Stimulated activated CD8-positive, alpha-beta memory T cell treated with anti-CD3 and anti-CD28 coated beads, Interleukin-15, amount 100 ng/mL, for 1 hour (primary cell): ENCODE measurements around the gene ZNF346.

Source experiments
- DNase-seq: peaks from one replicate; pipeline ENCODE4 v3.0.0-alpha.2; 2020; ENCODE audit warnings: low read depth

The ZNF346 gene

GRCh38 chr5:177095088-177095669, 72.7 kb downstream of the ZNF346 start:
- DNase-seq: no peak

GRCh38 chr5:177096162-177097015, 73.9 kb downstream of the ZNF346 start:
- DNase-seq: no peak

- no peak for DNase-seq
Measured at GRCh38 chr5:177097016-177097985, 74.8 kb downstream of the ZNF346 start.

GRCh38 chr5:177098120-177098469, 75.6 kb downstream of the ZNF346 start:
- DNase-seq: no peak

- DNase-seq: no peak
Measured at GRCh38 chr5:177098470-177099141, 76.1 kb downstream of the ZNF346 start.

- no peak for DNase-seq
Measured at GRCh38 chr5:177099422-177100093, 77.1 kb downstream of the ZNF346 start.

GRCh38 chr5:177100714-177101121, 78.2 kb downstream of the ZNF346 start:
- no peak for DNase-seq

- DNase-seq: no peak
Measured at GRCh38 chr5:177103523-177104253, 81.2 kb downstream of the ZNF346 start.

GRCh38 chr5:177105691-177106476, 83.4 kb downstream of the ZNF346 start:
- no peak for DNase-seq

GRCh38 chr5:177107159-177107558, 84.7 kb downstream of the ZNF346 start:
- no peak for DNase-seq

GRCh38 chr5:177109810-177110209, 87.3 kb downstream of the ZNF346 start:
- no peak for DNase-seq

GRCh38 chr5:177111720-177112394, 89.4 kb downstream of the ZNF346 start:
- DNase-seq: peak; percentile 43

- DNase-seq: no peak
Measured at GRCh38 chr5:177112589-177113220, 90.2 kb downstream of the ZNF346 start.

- peak; percentile 69 for DNase-seq
Measured at GRCh38 chr5:177113566-177114424, 91.3 kb downstream of the ZNF346 start.

GRCh38 chr5:177116631-177117373, 94.3 kb downstream of the ZNF346 start:
- peak; percentile 64 for DNase-seq

- DNase-seq: no peak
Measured at GRCh38 chr5:177117441-177118045, 95.0 kb downstream of the ZNF346 start.

GRCh38 chr5:177122566-177122965, 100.1 kb downstream of the ZNF346 start:
- DNase-seq: no peak
